AG10803 (cell line): Measurements from ENCODE around the gene KBTBD13.

Source experiments
- DNase-seq: peaks from one replicate; pipeline ENCODE4 v3.0.0; 2010; ENCODE audit warnings: low read depth
- H3K4me3 ChIP-seq: 2 replicates; pipeline ENCODE4 v1.5.1; 2011; ENCODE audit warnings: mild to moderate bottlenecking, low read length, control low read depth
- CTCF ChIP-seq: conservative IDR thresholded peaks from 2 replicates; pipeline ENCODE4 v1.5.1; 2011; ENCODE audit warnings: mild to moderate bottlenecking, low read length, control low read depth, inconsistent platforms

KBTBD13 gene

GRCh38 chr15:65032801-65033537 lies 43.6 kb upstream of the KBTBD13 start:
- peak; percentile 65 for TF ChIP-seq CTCF
- DNase-seq, result peak; percentile 53
- H3K4me3 ChIP-seq, result no peak overlapping the region

- peak; percentile 52 for DNase-seq
- H3K4me3 ChIP-seq, result no peak overlapping the region
- TF ChIP-seq CTCF, result peak; percentile 77
These were observed 42.8 kb upstream of the KBTBD13 start for GRCh38 chr15:65033659-65034269.

GRCh38 chr15:65034719-65035118 lies 41.8 kb upstream of the KBTBD13 start:
- H3K4me3 ChIP-seq, result no peak overlapping the region
- no peak for TF ChIP-seq CTCF
- DNase-seq, result no peak

- DNase-seq, result no peak
- no peak overlapping the region for H3K4me3 ChIP-seq
- no peak for TF ChIP-seq CTCF
These were observed 39.2 kb upstream of the KBTBD13 start for GRCh38 chr15:65037309-65037708.

- no peak for DNase-seq
- H3K4me3 ChIP-seq, result no peak overlapping the region
- TF ChIP-seq CTCF, result no peak
These were observed 38.1 kb upstream of the KBTBD13 start for GRCh38 chr15:65038428-65038827.

GRCh38 chr15:65038836-65039235 lies 37.7 kb upstream of the KBTBD13 start:
- no peak for TF ChIP-seq CTCF
- no peak overlapping the region for H3K4me3 ChIP-seq
- DNase-seq, result no peak

- no peak for TF ChIP-seq CTCF
- DNase-seq, result no peak
- no peak overlapping the region for H3K4me3 ChIP-seq
These were observed 36.1 kb upstream of the KBTBD13 start for GRCh38 chr15:65040461-65040860.
